GM19438 (cell line): Measurements from ENCODE around the gene ZNF366.

Experiments
- ATAC-seq: cut with Tn5 transposase; IDR thresholded peaks from one replicate; pipeline ENCODE4 v1.9.1; 2021; ENCODE audit warnings: low read depth; ENCODE audit not compliant: unreplicated experiment

ZNF366 gene

GRCh38 chr5:72498284-72498683 is 8.9 kb downstream of the ZNF366 start:
- ATAC-seq: no peak

DNA sequence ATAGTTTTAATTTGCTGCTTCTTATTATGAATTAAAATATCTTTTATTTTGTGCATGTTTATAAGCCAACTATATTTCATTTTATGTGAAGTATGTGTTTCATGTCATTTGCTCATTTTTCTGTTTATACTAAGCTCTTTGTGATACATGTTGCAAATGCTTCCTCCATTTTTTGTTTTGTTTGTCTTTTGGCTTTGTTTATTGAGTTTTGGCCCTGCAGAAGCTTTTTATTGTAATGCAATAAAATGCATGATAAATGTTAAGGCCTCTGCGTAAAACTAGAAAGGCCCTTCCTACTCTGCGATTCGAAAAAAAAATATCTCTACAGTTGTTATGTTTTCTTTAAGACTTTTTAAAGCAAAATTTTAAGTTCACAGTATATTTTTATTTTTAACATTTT is 9.4 kb downstream of the ZNF366 start:
- ATAC-seq: no peak

DNA sequence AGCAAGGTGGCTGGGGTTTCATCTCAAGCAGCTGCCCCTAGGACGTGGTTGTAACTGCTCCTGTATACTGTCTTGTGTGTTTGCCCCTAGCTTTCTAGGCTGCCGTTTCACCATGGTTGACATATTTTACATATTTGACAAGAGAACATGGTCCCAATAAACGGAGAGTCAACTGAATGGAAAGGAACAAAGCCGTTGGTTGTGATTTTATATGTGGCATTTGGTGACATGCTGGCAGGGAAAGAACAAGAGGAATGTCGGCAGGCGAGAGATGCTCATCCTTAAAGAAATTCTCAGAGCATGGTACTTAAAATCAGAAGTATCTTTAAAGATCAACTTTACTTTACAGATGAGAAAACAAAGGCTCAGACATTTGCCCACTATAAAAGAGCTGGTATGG is 11.8 kb downstream of the ZNF366 start:
- ATAC-seq: no peak

DNA sequence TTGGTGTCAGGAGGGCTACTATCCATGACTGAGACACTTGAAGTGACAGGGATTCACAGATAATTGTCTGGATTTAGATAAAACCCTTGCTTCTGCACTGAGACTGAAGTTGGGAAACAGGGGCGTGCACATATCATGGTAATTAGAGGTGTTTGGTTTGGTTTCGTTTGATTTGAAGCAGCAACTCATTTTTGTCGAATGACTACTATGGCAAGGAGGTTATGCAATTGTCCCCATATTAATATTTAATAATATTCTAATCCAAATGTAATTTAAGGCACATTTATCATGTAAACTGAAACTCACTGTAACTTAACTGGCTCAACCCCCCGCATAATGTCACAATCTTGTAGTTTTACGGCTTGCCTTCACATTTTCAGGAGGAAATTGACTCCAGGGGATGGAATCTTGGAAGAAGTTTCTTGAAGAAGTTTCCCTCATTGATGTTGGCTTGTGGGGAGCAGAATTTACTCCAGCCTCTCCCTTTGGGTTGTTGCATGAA is 12.5 kb downstream of the ZNF366 start:
- ATAC-seq: no peak

GRCh38 chr5:72489536-72489935 is 17.7 kb downstream of the ZNF366 start:
- no peak for ATAC-seq

- ATAC-seq: no peak
Observed at GRCh38 chr5:72488756-72489155, 18.5 kb downstream of the ZNF366 start.

DNA sequence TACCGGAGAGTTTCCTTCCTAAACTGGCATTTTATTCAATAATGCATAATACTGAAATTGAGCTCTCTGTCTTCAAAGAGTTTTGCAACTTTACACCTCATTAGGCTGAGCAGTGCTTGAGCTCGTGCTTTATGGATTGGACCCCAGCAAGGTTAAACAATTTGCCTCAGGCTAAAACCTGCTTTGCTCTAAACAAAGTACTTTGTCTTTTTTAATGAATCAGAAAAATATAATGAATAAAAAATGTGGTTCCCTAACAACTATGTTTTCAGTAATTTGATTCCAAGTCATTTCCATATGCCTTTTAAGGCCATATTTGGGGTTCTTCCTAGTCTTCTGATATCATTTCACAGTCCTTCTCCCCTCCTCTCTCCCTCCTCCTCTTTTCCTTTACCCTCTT is 20.0 kb downstream of the ZNF366 start:
- ATAC-seq: no peak

- ATAC-seq: no peak
Observed at GRCh38 chr5:72486371-72486770, 20.8 kb downstream of the ZNF366 start.

- no peak for ATAC-seq
Observed at GRCh38 chr5:72485430-72485974, 21.7 kb downstream of the ZNF366 start.

GRCh38 chr5:72482046-72482445 is 25.2 kb downstream of the ZNF366 start:
- ATAC-seq: no peak

- ATAC-seq: no peak
Observed at GRCh38 chr5:72480841-72481240, 26.4 kb downstream of the ZNF366 start.

GRCh38 chr5:72479921-72480320 is 27.3 kb downstream of the ZNF366 start:
- no peak for ATAC-seq

GRCh38 chr5:72478684-72479083 is 28.5 kb downstream of the ZNF366 start:
- no peak for ATAC-seq

DNA sequence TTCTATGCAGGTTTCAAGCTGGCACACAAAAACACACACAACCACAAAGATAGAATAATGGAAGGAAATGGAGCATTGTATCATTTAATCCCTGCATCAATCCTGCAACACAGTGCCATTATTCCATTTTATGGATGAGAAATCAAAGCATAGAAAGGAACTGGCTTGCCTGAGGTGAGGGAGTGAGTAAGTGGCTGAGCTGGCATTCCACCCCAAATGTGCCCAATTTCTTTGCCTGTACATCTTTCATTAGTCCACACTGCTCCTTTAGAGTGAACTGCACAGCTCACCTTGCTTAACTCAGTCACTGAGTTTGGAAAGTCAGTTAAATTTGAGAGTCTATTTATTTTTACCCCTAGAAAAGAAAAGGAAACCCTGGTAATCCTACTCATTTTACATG is 28.9 kb downstream of the ZNF366 start:
- ATAC-seq: no peak

DNA sequence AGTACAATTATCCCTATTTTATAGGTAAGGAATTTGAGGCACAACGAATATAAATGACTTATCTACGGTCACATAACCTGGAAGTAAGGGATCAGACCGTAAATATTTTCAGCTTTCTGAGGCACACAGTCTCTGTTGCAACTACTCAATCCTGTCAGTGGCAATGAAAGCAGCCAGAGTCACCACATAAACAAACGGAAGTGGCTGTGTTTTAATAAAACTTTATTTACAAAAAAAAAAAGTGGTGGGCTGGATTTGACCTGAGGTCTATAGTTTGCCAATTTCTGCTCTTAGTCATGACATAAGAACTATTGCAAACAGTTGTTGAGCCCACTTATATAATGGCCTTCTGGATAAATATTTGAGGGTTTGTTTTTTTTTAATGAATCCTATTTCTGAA is 29.6 kb downstream of the ZNF366 start:
- ATAC-seq: no peak

GRCh38 chr5:72477176-72477575 is 30.0 kb downstream of the ZNF366 start:
- no peak for ATAC-seq

- ATAC-seq: no peak
Observed at GRCh38 chr5:72476721-72477120, 30.5 kb downstream of the ZNF366 start.

GRCh38 chr5:72476275-72476674 is 30.9 kb downstream of the ZNF366 start:
- ATAC-seq: no peak

GRCh38 chr5:72474516-72474915 is 32.7 kb downstream of the ZNF366 start:
- no peak for ATAC-seq

- no peak for ATAC-seq
Observed at GRCh38 chr5:72474046-72474500, 33.1 kb downstream of the ZNF366 start.

- no peak for ATAC-seq
Observed at GRCh38 chr5:72472666-72473422, 34.4 kb downstream of the ZNF366 start.

DNA sequence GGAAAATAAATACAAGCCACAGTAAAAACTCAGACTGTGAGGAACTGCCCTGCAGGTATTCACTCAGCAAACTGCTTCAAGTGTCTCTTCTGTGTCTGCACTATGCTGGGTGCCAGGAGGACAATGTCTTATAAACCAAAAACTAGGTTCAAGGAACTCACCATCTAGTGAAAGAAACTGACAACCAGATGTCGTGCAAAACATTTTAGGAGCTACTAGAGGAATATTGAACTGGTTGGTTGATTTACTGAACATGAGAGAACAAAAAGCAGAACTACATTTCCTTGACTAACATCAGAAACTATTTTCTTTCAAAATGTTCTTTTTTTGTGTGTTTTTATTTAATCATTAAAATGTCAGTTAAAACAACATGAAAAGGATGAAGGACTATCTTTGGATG is 35.2 kb downstream of the ZNF366 start:
- no peak for ATAC-seq
